ENCODE results near the gene NRARP. TPM values are rescaled to one million over a fixed set of nuclear protein-coding genes. Genes with fewer than 3 reads are reported as not detected.

The NRARP gene
- total and polyA plus RNA-seq, 2 of the 13 experiments (the other 11 are each of a cell fraction or from before 2014, with no cell fraction given) = 0.22 to 0.46 TPM

GRCh38 chr9:137272241-137273094, 29.6 kb downstream of the NRARP start:
- peaks cover 30% of the 10 kb centered on the region for H3K4me1 ChIP-seq (ENCODE audit: insufficient read depth, low read length)
- POLR2A ChIA-PET = interaction anchor here (1.3 to 1.5 kb wide), 2 partner anchors 18 to 32 kb away, joined by 3 to 5 read pairs; partner anchors contain the start of gene TUBB4B
- no peaks in the 10 kb centered on the region for H3K9me3 ChIP-seq (ENCODE audit: low read length)
- WGBS (ENCODE audit: low lambda C conversion rate) = 98% methylated on average over 12 of the region's 39 CpGs
- no peaks in the 10 kb centered on the region for H4K20me1 ChIP-seq (ENCODE audit: insufficient read depth, low read length)
- no peaks in the 10 kb centered on the region for H3K79me2 ChIP-seq (ENCODE audit: insufficient read depth, low read length)
- no peak overlapping the region for H3K4me3 ChIP-seq (replicated peaks in 1 of 3; ENCODE audit: insufficient read depth in 1 of 3, low read depth in 2 of 3, low read length in 3 of 3)
- DNase-seq (ENCODE audit: low spot score) (no peak), FAIRE-seq (no peak), ATAC-seq (no peak)
- no peaks in the 10 kb centered on the region for H3K27me3 ChIP-seq (ENCODE audit: control insufficient read depth in 1 of 2, insufficient read depth in 2 of 2, low read length in 2 of 2)
- in situ Hi-C loops (cut with HindIII; ENCODE audit: extremely low pct_ligation_motif_present, low pct_unique_long_range_greater_than_20kb) (no loop called here), intact Hi-C loops (cut with micrococcal nuclease; ENCODE audit: unreplicated experiment) (no loop called here)
- no peak overlapping the region for H3K4me2 ChIP-seq (ENCODE audit: low read depth, low read length)
- no peak overlapping the region for H2AFZ ChIP-seq (ENCODE audit: low read length)
- no peak for TF ChIP-seq ZNF10 (CRISPR knock-in tag; IDR thresholded peaks at IDR 0.05; ENCODE audit: borderline replicate concordance, low read depth)
- no peak for TF ChIP-seq AGO1 (IDR thresholded peaks at IDR 0.05; ENCODE audit: low read depth, low read length, poor library complexity, severe bottlenecking)
- TF ChIP-seq RBFOX2 (IDR thresholded peaks at IDR 0.05; ENCODE audit: low read depth, low read length) = peak; percentile 42; the same call in 1 of the 2 replicates
- no peak for TF ChIP-seq ZNF563 (CRISPR knock-in tag; IDR thresholded peaks at IDR 0.05)
- no peak for TF ChIP-seq ZNF678 (CRISPR knock-in tag; IDR thresholded peaks at IDR 0.05)
- peak; percentile 78 for TF ChIP-seq AGO2 (optimal IDR thresholded peaks at IDR 0.05; ENCODE audit: low read depth, low read length)
- TF ChIP-seq ZFY (CRISPR knock-in tag; IDR thresholded peaks at IDR 0.05) = no peak
- no peak overlapping the region for H3K27ac ChIP-seq (ENCODE audit: extremely low read length, insufficient read depth, low read length)
- CTCF ChIA-PET (ENCODE audit: low intra/inter-chr PET ratio, low total read pairs) = no interaction called here
- H3K9ac ChIP-seq (ENCODE audit: insufficient read depth, low read depth, low read length) = no peak overlapping the region
- no TSS peak for BruUV-seq (replicated peaks)
- peaks cover 13 to 29% of the 10 kb centered on the region in 2 experiments; a peak in 4 of 5 replicates for H3K36me3 ChIP-seq (replicated peaks in 1 of 2; ENCODE audit: control insufficient read depth in 1 of 2, insufficient read depth in 2 of 2, low read length in 2 of 2)

DNA sequence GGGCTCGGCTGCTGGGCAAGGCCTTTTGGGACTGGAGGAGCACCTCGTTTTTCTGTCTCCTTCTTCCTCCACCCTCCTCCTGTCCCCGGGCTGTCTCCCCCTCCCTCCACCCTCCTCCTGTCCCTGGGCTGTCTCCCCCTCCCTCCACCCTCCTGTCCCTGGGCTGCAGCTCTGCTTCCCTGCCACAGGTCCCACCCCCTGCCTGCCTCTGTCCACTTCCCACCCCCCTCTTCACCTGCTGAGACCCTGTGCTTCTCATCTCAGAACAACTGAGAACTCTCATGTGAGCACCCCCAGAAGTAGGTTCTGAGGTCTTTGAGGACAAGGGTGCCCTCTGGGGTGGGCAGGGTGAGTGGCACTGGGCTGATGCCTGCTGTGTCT, 30.4 kb downstream of the NRARP start:
- FAIRE-seq (no peak), ATAC-seq (no peak), DNase-seq (ENCODE audit: low spot score) (no peak)
- Histone ChIP-seq H3K4me3 (replicated peaks in 1 of 3; ENCODE audit: insufficient read depth in 1 of 3, low read depth in 2 of 3, low read length in 3 of 3) (no peak overlapping the region), H3K36me3 (replicated peaks in 1 of 2; ENCODE audit: control insufficient read depth in 1 of 2, insufficient read depth in 2 of 2, low read length in 2 of 2) (peaks cover 13 to 34% of the 10 kb centered on the region in 2 experiments; a peak in 4 of 5 replicates), H3K27ac (ENCODE audit: extremely low read length, insufficient read depth, low read length) (no peak overlapping the region), H3K79me2 (ENCODE audit: insufficient read depth, low read length) (no peaks in the 10 kb centered on the region), H3K4me1 (ENCODE audit: insufficient read depth, low read length) (peaks cover 33% of the 10 kb centered on the region), H3K9ac (ENCODE audit: insufficient read depth, low read depth, low read length) (no peak overlapping the region), H4K20me1 (ENCODE audit: insufficient read depth, low read length) (no peaks in the 10 kb centered on the region), H3K4me2 (ENCODE audit: low read depth, low read length) (no peak overlapping the region), H2AFZ (ENCODE audit: low read length) (no peak overlapping the region), H3K27me3 (ENCODE audit: control insufficient read depth in 1 of 2, insufficient read depth in 2 of 2, low read length in 2 of 2) (no peaks in the 10 kb centered on the region), H3K9me3 (ENCODE audit: low read length) (no peaks in the 10 kb centered on the region)
- in situ Hi-C loops (cut with HindIII; ENCODE audit: extremely low pct_ligation_motif_present, low pct_unique_long_range_greater_than_20kb) (no loop called here), intact Hi-C loops (cut with micrococcal nuclease; ENCODE audit: unreplicated experiment) (no loop called here)
- 78% methylated on average over 3 of the region's 3 CpGs for WGBS (ENCODE audit: low lambda C conversion rate)
- ChIA-PET POLR2A (no interaction called here), CTCF (ENCODE audit: low intra/inter-chr PET ratio, low total read pairs) (no interaction called here)
- no TSS peak for BruUV-seq (replicated peaks)
- TF ChIP-seq, protein P1, sequence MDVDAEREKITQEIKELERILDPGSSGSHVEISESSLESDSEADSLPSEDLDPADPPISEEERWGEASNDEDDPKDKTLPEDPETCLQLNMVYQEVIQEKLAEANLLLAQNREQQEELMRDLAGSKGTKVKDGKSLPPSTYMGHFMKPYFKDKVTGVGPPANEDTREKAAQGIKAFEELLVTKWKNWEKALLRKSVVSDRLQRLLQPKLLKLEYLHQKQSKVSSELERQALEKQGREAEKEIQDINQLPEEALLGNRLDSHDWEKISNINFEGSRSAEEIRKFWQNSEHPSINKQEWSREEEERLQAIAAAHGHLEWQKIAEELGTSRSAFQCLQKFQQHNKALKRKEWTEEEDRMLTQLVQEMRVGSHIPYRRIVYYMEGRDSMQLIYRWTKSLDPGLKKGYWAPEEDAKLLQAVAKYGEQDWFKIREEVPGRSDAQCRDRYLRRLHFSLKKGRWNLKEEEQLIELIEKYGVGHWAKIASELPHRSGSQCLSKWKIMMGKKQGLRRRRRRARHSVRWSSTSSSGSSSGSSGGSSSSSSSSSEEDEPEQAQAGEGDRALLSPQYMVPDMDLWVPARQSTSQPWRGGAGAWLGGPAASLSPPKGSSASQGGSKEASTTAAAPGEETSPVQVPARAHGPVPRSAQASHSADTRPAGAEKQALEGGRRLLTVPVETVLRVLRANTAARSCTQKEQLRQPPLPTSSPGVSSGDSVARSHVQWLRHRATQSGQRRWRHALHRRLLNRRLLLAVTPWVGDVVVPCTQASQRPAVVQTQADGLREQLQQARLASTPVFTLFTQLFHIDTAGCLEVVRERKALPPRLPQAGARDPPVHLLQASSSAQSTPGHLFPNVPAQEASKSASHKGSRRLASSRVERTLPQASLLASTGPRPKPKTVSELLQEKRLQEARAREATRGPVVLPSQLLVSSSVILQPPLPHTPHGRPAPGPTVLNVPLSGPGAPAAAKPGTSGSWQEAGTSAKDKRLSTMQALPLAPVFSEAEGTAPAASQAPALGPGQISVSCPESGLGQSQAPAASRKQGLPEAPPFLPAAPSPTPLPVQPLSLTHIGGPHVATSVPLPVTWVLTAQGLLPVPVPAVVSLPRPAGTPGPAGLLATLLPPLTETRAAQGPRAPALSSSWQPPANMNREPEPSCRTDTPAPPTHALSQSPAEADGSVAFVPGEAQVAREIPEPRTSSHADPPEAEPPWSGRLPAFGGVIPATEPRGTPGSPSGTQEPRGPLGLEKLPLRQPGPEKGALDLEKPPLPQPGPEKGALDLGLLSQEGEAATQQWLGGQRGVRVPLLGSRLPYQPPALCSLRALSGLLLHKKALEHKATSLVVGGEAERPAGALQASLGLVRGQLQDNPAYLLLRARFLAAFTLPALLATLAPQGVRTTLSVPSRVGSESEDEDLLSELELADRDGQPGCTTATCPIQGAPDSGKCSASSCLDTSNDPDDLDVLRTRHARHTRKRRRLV (CRISPR knock-in tag; IDR thresholded peaks at IDR 0.05) = no peak
- TF ChIP-seq PLRG1 (conservative IDR thresholded peaks at IDR 0.05) = no peak
- no peak for TF ChIP-seq ISX (CRISPR knock-in tag; conservative IDR thresholded peaks at IDR 0.05)
- no peak for TF ChIP-seq ZNF382 (CRISPR knock-in tag; IDR thresholded peaks at IDR 0.05; ENCODE audit: borderline replicate concordance)
- TF ChIP-seq MED1 (CRISPR knock-in tag; IDR thresholded peaks at IDR 0.05) = no peak
- no peak for TF ChIP-seq ZNF570 (CRISPR knock-in tag; IDR thresholded peaks at IDR 0.05; ENCODE audit: borderline replicate concordance)
- TF ChIP-seq SOX6 (IDR thresholded peaks at IDR 0.05) = no peak
- TF ChIP-seq SOX6 (CRISPR knock-in tag; IDR thresholded peaks at IDR 0.05) = no peak
